Measurements from ENCODE around the gene MKX.
"Not testable (repeated sequence)": the region's sequence is repeated elsewhere in the genome, so short reads cannot be mapped to it uniquely, and the experiment has no call there.

The MKX gene

GRCh38 chr10:27687743-27688142 is 57.9 kb downstream of the MKX start:
- no peak for DNase-seq

- DNase-seq: no peak
These were observed 58.3 kb downstream of the MKX start for GRCh38 chr10:27687326-27687725.

GRCh38 chr10:27685681-27686080 is 59.9 kb downstream of the MKX start:
- no peak for DNase-seq

- DNase-seq: no peak
These were observed 62.4 kb downstream of the MKX start for GRCh38 chr10:27683226-27683625.

GRCh38 chr10:27681795-27682194 is 63.8 kb downstream of the MKX start:
- DNase-seq: not testable (repeated sequence)

- no peak for DNase-seq
These were observed 64.7 kb downstream of the MKX start for GRCh38 chr10:27680691-27681605.

- DNase-seq: no peak
These were observed 65.5 kb downstream of the MKX start for GRCh38 chr10:27680006-27680557.

- no peak for DNase-seq
These were observed 66.2 kb downstream of the MKX start for GRCh38 chr10:27679369-27679912.

GRCh38 chr10:27678166-27678565 is 67.5 kb downstream of the MKX start:
- no peak for DNase-seq

- no peak for DNase-seq
These were observed 72.6 kb downstream of the MKX start for GRCh38 chr10:27673065-27673464.

GRCh38 chr10:27671821-27672220 is 73.8 kb downstream of the MKX start:
- no peak for DNase-seq

GRCh38 chr10:27664461-27664860 is 81.2 kb downstream of the MKX start:
- DNase-seq: no peak

- DNase-seq: no peak
These were observed 82.0 kb downstream of the MKX start for GRCh38 chr10:27663621-27664020.

GRCh38 chr10:27661514-27662286 is 83.9 kb downstream of the MKX start:
- no peak for DNase-seq

GRCh38 chr10:27660711-27661110 is 84.9 kb downstream of the MKX start:
- DNase-seq: no peak

GRCh38 chr10:27660268-27660667 is 85.4 kb downstream of the MKX start:
- no peak for DNase-seq

GRCh38 chr10:27659786-27660185 is 85.8 kb downstream of the MKX start:
- DNase-seq: no peak

GRCh38 chr10:27658788-27659187 is 86.8 kb downstream of the MKX start:
- no peak for DNase-seq

GRCh38 chr10:27655296-27655695 is 90.3 kb downstream of the MKX start:
- DNase-seq: no peak

- no peak for DNase-seq
These were observed 91.3 kb downstream of the MKX start for GRCh38 chr10:27654284-27654683.

GRCh38 chr10:27646604-27647175 is 98.9 kb downstream of the MKX start:
- no peak for DNase-seq

GRCh38 chr10:27646194-27646593 is 99.4 kb downstream of the MKX start:
- DNase-seq: no peak

- DNase-seq: no peak
These were observed 101.2 kb downstream of the MKX start for GRCh38 chr10:27644307-27644939.
